Panc1 (cell line): Measurements from ENCODE around the gene DSCAM. TPM values are rescaled to one million over a fixed set of nuclear protein-coding genes. Genes with fewer than 3 reads are reported as not detected.

Source experiments
- ATAC-seq: fragments of 200-7000 bp; cut with Tn5 transposase; 2 replicates; pipeline ENCODE4 v1.9.1; 2020; ENCODE audit warnings: mild to moderate bottlenecking, moderate library complexity
- BruUV-seq: library from RNA; stranded (reverse); fragments of 400-500 nt; replicated peaks from 2 replicates; lab custom pipeline; 2021; lab: Mats Ljungman, UMichigan
- CTCF ChIA-PET: fragments of 300-600 bp; sonication (Branson Sonifier 250); formaldehyde crosslinking; loops from one replicate; lab custom pipeline; 2022; ENCODE audit warnings: antibody characterized with exemption; lab: Charles Lee
- POLR2A ChIA-PET: fragments of 300-600 bp; sonication (Branson Sonifier 250); formaldehyde crosslinking; loops from one replicate; lab custom pipeline; 2022; ENCODE audit warnings: antibody characterized with exemption; lab: Charles Lee
- DNase-seq: peaks from one replicate; pipeline ENCODE4 v3.0.0-alpha.2; 2010; ENCODE audit warnings: low read depth, low spot score
- H3K27ac ChIP-seq: 2 replicates; pipeline ENCODE4 v1.5.1; 2011; ENCODE audit warnings: mild to moderate bottlenecking, low read length, inconsistent platforms
- H3K27me3 ChIP-seq: fragments of 200-500 bp; sonication (Bioruptor generic); 2 replicates; pipeline ENCODE4 v1.6.0; 2014; ENCODE audit warnings: low read length, inconsistent platforms; ENCODE audit not compliant: control insufficient read depth, insufficient read depth
- H3K36me3 ChIP-seq: fragments of 200-500 bp; sonication (Bioruptor generic); 2 replicates; pipeline ENCODE4 v1.5.1; 2014; ENCODE audit warnings: inconsistent platforms, mild to moderate bottlenecking, low read length, moderate library complexity; ENCODE audit not compliant: control insufficient read depth, insufficient read depth
- H3K4me1 ChIP-seq: 2 replicates; pipeline ENCODE4 v1.5.1; 2011; ENCODE audit warnings: inconsistent platforms, mild to moderate bottlenecking, low read length, moderate library complexity; ENCODE audit not compliant: control insufficient read depth, insufficient read depth
- H3K4me3 ChIP-seq, 2 experiments: 2 replicates each; pipeline ENCODE4 v1.5.1; 2011 to 2012; ENCODE audit warnings: low read depth in 2 of 2, low read length in 2 of 2, mild to moderate bottlenecking in 2 of 2, inconsistent platforms in 1 of 2, moderate library complexity in 1 of 2
- H3K9me3 ChIP-seq: fragments of 200-500 bp; sonication (Bioruptor generic); 2 replicates; pipeline ENCODE4 v1.5.1; 2014; ENCODE audit warnings: low read depth, mild to moderate bottlenecking, inconsistent platforms, low read length, moderate library complexity; ENCODE audit not compliant: control insufficient read depth, insufficient read depth
- POLR2AphosphoS5 ChIP-seq: IDR thresholded peaks from 2 replicates; pipeline ENCODE4 v1.6.1; 2012; ENCODE audit warnings: mild to moderate bottlenecking, low read depth, low read length, moderate library complexity
- SIN3A ChIP-seq: IDR thresholded peaks from 2 replicates; pipeline ENCODE4 v1.6.1; 2012; ENCODE audit warnings: low read depth, mild to moderate bottlenecking, low read length, moderate library complexity, borderline replicate concordance; ENCODE audit not compliant: insufficient read depth
- TCF7L2 ChIP-seq: IDR thresholded peaks from 2 replicates; pipeline ENCODE4 v1.6.1; 2011; ENCODE audit warnings: mild to moderate bottlenecking, low read depth, low read length, inconsistent platforms
- in situ Hi-C: cut with HindIII; loops from 2 replicates; pipeline ENCODE4 v1.10.0; 2016; ENCODE audit warnings: low sequenced_read_pairs, low pct_unique_long_range_greater_than_20kb
- intact Hi-C: fragments of 100-400 bp; cut with micrococcal nuclease; formaldehyde crosslinking; loops from one replicate; pipeline ENCODE4 v1.10.0; 2022; ENCODE audit not compliant: unreplicated experiment
- total RNA-seq: library from RNA; stranded (reverse); gene quantifications from one replicate; pipeline ENCODE4 v1.2.1, GENCODE V29; 2021; ENCODE audit not compliant: unreplicated experiment
- TF ChIP-seq, protein P1 (sequence below), 2 experiments: IDR thresholded peaks; 2 replicates each; pipeline ENCODE4 v1.6.1; 2011 to 2012; ENCODE audit warnings: low read depth in 2 of 2, control low read depth in 1 of 2, low read length in 1 of 2, mild to moderate bottlenecking in 1 of 2, moderate library complexity in 1 of 2; ENCODE audit not compliant: insufficient read depth in 1 of 2
- TF ChIP-seq, protein P2 (sequence below): fragments of 450-650 bp; IDR thresholded peaks from 2 replicates; pipeline ENCODE4 v1.5.1; 2017; ENCODE audit warnings: mild to moderate bottlenecking

The DSCAM gene
- total RNA-seq, 1 experiment from 2014 or later, result not detected

GRCh38 chr21:40792691-40793456 lies 54.1 kb downstream of the DSCAM start:
- Histone ChIP-seq H3K27me3 (no peaks in the 10 kb centered on the region), H3K4me3 (no peak overlapping the region), H3K27ac (no peak overlapping the region), H3K4me1 (no peaks in the 10 kb centered on the region), H3K9me3 (no peaks in the 10 kb centered on the region), H3K36me3 (no peaks in the 10 kb centered on the region)
- ATAC-seq (no peak), DNase-seq (no peak)
- ChIA-PET CTCF (no interaction called here), POLR2A (no interaction called here)
- TF ChIP-seq TCF7L2, result no peak
- TF ChIP-seq SIN3A, result no peak
- TF ChIP-seq, protein P1, sequence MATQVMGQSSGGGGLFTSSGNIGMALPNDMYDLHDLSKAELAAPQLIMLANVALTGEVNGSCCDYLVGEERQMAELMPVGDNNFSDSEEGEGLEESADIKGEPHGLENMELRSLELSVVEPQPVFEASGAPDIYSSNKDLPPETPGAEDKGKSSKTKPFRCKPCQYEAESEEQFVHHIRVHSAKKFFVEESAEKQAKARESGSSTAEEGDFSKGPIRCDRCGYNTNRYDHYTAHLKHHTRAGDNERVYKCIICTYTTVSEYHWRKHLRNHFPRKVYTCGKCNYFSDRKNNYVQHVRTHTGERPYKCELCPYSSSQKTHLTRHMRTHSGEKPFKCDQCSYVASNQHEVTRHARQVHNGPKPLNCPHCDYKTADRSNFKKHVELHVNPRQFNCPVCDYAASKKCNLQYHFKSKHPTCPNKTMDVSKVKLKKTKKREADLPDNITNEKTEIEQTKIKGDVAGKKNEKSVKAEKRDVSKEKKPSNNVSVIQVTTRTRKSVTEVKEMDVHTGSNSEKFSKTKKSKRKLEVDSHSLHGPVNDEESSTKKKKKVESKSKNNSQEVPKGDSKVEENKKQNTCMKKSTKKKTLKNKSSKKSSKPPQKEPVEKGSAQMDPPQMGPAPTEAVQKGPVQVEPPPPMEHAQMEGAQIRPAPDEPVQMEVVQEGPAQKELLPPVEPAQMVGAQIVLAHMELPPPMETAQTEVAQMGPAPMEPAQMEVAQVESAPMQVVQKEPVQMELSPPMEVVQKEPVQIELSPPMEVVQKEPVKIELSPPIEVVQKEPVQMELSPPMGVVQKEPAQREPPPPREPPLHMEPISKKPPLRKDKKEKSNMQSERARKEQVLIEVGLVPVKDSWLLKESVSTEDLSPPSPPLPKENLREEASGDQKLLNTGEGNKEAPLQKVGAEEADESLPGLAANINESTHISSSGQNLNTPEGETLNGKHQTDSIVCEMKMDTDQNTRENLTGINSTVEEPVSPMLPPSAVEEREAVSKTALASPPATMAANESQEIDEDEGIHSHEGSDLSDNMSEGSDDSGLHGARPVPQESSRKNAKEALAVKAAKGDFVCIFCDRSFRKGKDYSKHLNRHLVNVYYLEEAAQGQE (IDR thresholded peaks at IDR 0.05; ENCODE audit: insufficient read depth in 1 of 2, low read depth in 2 of 2, low read length in 1 of 2), result no peak
- TF ChIP-seq POLR2AphosphoS5, result no peak
- TF ChIP-seq, protein P2, sequence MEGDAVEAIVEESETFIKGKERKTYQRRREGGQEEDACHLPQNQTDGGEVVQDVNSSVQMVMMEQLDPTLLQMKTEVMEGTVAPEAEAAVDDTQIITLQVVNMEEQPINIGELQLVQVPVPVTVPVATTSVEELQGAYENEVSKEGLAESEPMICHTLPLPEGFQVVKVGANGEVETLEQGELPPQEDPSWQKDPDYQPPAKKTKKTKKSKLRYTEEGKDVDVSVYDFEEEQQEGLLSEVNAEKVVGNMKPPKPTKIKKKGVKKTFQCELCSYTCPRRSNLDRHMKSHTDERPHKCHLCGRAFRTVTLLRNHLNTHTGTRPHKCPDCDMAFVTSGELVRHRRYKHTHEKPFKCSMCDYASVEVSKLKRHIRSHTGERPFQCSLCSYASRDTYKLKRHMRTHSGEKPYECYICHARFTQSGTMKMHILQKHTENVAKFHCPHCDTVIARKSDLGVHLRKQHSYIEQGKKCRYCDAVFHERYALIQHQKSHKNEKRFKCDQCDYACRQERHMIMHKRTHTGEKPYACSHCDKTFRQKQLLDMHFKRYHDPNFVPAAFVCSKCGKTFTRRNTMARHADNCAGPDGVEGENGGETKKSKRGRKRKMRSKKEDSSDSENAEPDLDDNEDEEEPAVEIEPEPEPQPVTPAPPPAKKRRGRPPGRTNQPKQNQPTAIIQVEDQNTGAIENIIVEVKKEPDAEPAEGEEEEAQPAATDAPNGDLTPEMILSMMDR, result no peak
- intact Hi-C loops, result no loop called here
- in situ Hi-C loops, result no loop called here
- no TSS peak for BruUV-seq

DNA sequence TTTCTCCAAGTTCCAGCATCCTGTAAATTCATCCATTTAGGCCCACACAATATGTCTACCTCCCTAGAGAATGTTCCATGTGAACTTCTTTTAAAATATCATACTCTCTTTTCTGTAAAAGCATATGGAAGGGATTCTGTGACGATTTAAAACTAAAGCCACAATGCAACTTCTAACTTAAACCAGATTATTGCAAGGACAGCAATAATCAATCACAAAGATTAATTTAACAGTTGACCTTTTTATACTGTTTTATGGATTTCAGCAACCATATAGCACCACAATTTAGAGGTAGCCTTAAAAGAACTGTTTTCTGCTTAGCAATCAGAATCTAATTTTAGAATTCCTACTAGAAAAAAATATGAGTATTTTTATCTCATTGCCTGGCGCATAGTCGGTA lies 58.3 kb downstream of the DSCAM start:
- no peaks in the 10 kb centered on the region for H3K9me3 ChIP-seq
- ChIA-PET POLR2A (no interaction called here), CTCF (no interaction called here)
- in situ Hi-C loops, result no loop called here
- no peaks in the 10 kb centered on the region for H3K36me3 ChIP-seq
- TF ChIP-seq, protein P1 (IDR thresholded peaks at IDR 0.05; ENCODE audit: insufficient read depth in 1 of 2, low read depth in 2 of 2, low read length in 1 of 2), result no peak
- TF ChIP-seq POLR2AphosphoS5 (no peak), TCF7L2 (no peak), SIN3A (no peak)
- TF ChIP-seq, protein P2, result no peak
- intact Hi-C loops, result no loop called here
- no peak overlapping the region for H3K27ac ChIP-seq
- no peak for DNase-seq
- H3K4me1 ChIP-seq, result no peaks in the 10 kb centered on the region
- H3K4me3 ChIP-seq, result no peak overlapping the region
- no TSS peak for BruUV-seq
- ATAC-seq, result no peak
- H3K27me3 ChIP-seq, result no peaks in the 10 kb centered on the region
